SU-DHL-6 (cell line): ENCODE measurements around the gene WWOX.

Experiments
- H2AFZ ChIP-seq: fragments of 200-600 bp; sonication (generic); 2 replicates; pipeline ENCODE4 v1.6.1; 2014; ENCODE audit warnings: low read depth, mild to moderate bottlenecking, moderate library complexity, mixed read lengths, antibody characterized with exemption, low read length; ENCODE audit not compliant: severe bottlenecking
- H3F3A ChIP-seq: fragments of 200-600 bp; shearing (Covaris generic); 2 replicates; pipeline ENCODE4 v1.6.0; 2016; ENCODE audit warnings: antibody characterized with exemption, mild to moderate bottlenecking; ENCODE audit not compliant: insufficient read depth
- H3K27ac ChIP-seq: fragments of 200-600 bp; sonication (generic); 2 replicates; pipeline ENCODE4 v1.5.1; 2016; ENCODE audit warnings: low read depth, mild to moderate bottlenecking, low read length, moderate library complexity, mixed read lengths
- H3K27me3 ChIP-seq: fragments of 200-600 bp; sonication (generic), shearing (Covaris generic); 2 replicates; pipeline ENCODE4 v1.6.0; 2014; ENCODE audit warnings: mild to moderate bottlenecking, low read length
- H3K36me3 ChIP-seq: fragments of 200-600 bp; sonication (generic); 2 replicates; pipeline ENCODE4 v1.6.1; 2014; ENCODE audit warnings: mild to moderate bottlenecking, low read length, mixed read lengths
- H3K4me2 ChIP-seq: fragments of 300-600, 200-600 bp; shearing (Covaris generic), sonication (generic); 2 replicates; pipeline ENCODE4 v1.6.0; 2014; ENCODE audit warnings: low read length, low read depth, mild to moderate bottlenecking; ENCODE audit not compliant: poor library complexity, severe bottlenecking
- H3K4me3 ChIP-seq: fragments of 200-600 bp; sonication (generic); 2 replicates; pipeline ENCODE4 v1.5.1; 2014; ENCODE audit warnings: antibody characterized with exemption, low read length, mild to moderate bottlenecking, mixed read lengths; ENCODE audit not compliant: insufficient read depth, poor library complexity, severe bottlenecking
- H3K79me2 ChIP-seq: fragments of 200-600 bp; sonication (generic); 2 replicates; pipeline ENCODE4 v1.6.1; 2014; ENCODE audit warnings: mild to moderate bottlenecking, low read length, moderate library complexity; ENCODE audit not compliant: insufficient read depth
- H3K9ac ChIP-seq: fragments of 200-600 bp; sonication (generic); 2 replicates; pipeline ENCODE4 v1.7.0; 2014; ENCODE audit warnings: mild to moderate bottlenecking, low read length
- H3K9me2 ChIP-seq: fragments of 200-600 bp; sonication (generic); replicated peaks from 2 replicates; pipeline ENCODE4 v1.6.1; 2014; ENCODE audit warnings: low read length; ENCODE audit not compliant: insufficient read depth
- H3K9me3 ChIP-seq: fragments of 200-600 bp; sonication (generic); 2 replicates; pipeline ENCODE4 v1.6.1; 2014; ENCODE audit warnings: low read length, mixed read lengths; ENCODE audit not compliant: insufficient read depth
- H4K20me1 ChIP-seq: fragments of 200-600 bp; sonication (generic); 2 replicates; pipeline ENCODE4 v1.6.1; 2014; ENCODE audit warnings: low read depth, mild to moderate bottlenecking, antibody characterized with exemption, low read length, moderate library complexity, mixed read lengths
- CTCF ChIP-seq: fragments of 200-600 bp; sonication (generic); IDR thresholded peaks from one replicate; pipeline ENCODE4 v1.5.1; 2017; ENCODE audit warnings: antibody characterized with exemption, mild to moderate bottlenecking, low read length, moderate library complexity; ENCODE audit not compliant: insufficient read depth, poor library complexity, severe bottlenecking
- EZH2phosphoT487 ChIP-seq: fragments of 200-600 bp; sonication (generic), shearing (Covaris generic); conservative IDR thresholded peaks from 2 replicates; pipeline ENCODE4 v1.6.1; 2018; ENCODE audit warnings: mild to moderate bottlenecking, antibody characterized with exemption, low read length, moderate library complexity, mixed read lengths

Gene WWOX

GRCh38 chr16:79008036-79008868, 908.8 kb downstream of the WWOX start:
- Histone ChIP-seq H3K4me2 (peak overlapping the region; percentile 42), H3K36me3 (no peaks in the 10 kb centered on the region), H3K9ac (no peak overlapping the region), H3F3A (no peaks in the 10 kb centered on the region), H2AFZ (no peak overlapping the region), H3K9me3 (no peaks in the 10 kb centered on the region), H3K4me3 (no peak overlapping the region), H3K27ac (no peak overlapping the region), H4K20me1 (no peaks in the 10 kb centered on the region), H3K27me3 (no peaks in the 10 kb centered on the region), H3K79me2 (no peaks in the 10 kb centered on the region), H3K9me2 (no peaks in the 10 kb centered on the region)
- TF ChIP-seq EZH2phosphoT487, result no peak
- no peak for TF ChIP-seq CTCF

GRCh38 chr16:79008869-79009179, 909.4 kb downstream of the WWOX start:
- H3F3A ChIP-seq, result no peaks in the 10 kb centered on the region
- no peak overlapping the region for H2AFZ ChIP-seq
- H3K4me2 ChIP-seq, result peak overlapping the region; percentile 42
- TF ChIP-seq CTCF (no peak), EZH2phosphoT487 (no peak)
- H3K4me3 ChIP-seq, result no peak overlapping the region
- H4K20me1 ChIP-seq, result no peaks in the 10 kb centered on the region
- H3K27me3 ChIP-seq, result no peaks in the 10 kb centered on the region
- no peaks in the 10 kb centered on the region for H3K9me2 ChIP-seq
- H3K36me3 ChIP-seq, result no peaks in the 10 kb centered on the region
- peak overlapping the region; percentile 31; the same call in 1 of the 2 replicates for H3K27ac ChIP-seq
- H3K79me2 ChIP-seq, result no peaks in the 10 kb centered on the region
- H3K9ac ChIP-seq, result no peak overlapping the region; the same call in 1 of the 2 replicates
- H3K9me3 ChIP-seq, result no peaks in the 10 kb centered on the region

GRCh38 chr16:79009896-79010295, 910.4 kb downstream of the WWOX start:
- TF ChIP-seq CTCF, result no peak
- TF ChIP-seq EZH2phosphoT487, result no peak
- no peaks in the 10 kb centered on the region for H3K9me2 ChIP-seq
- no peaks in the 10 kb centered on the region for H3K79me2 ChIP-seq
- no peak overlapping the region for H3K9ac ChIP-seq
- H4K20me1 ChIP-seq, result no peaks in the 10 kb centered on the region
- H3K4me2 ChIP-seq, result no peak overlapping the region
- no peak overlapping the region for H2AFZ ChIP-seq
- no peaks in the 10 kb centered on the region for H3K27me3 ChIP-seq
- H3F3A ChIP-seq, result no peaks in the 10 kb centered on the region
- H3K27ac ChIP-seq, result no peak overlapping the region
- no peaks in the 10 kb centered on the region for H3K9me3 ChIP-seq
- H3K36me3 ChIP-seq, result no peaks in the 10 kb centered on the region
- no peak overlapping the region for H3K4me3 ChIP-seq
